Thymus (tissue), 14 donors: ENCODE data around the gene ARHGAP6. TPM values are rescaled to one million over a fixed set of nuclear protein-coding genes. Genes with fewer than 3 reads are reported as not detected.
A peak's percentile ranks its signal among the peaks of the same experiment; 100 is the strongest.

Source experiments
- DNase-seq, 9 donors: peaks; one replicate each; pipeline ENCODE4 v3.0.0-alpha.2; 2013; ENCODE audit warnings: low spot score in 9 of 9, low read depth in 6 of 9, missing footprints in 1 of 9
- H3K27ac ChIP-seq, 2 donors: one replicate each; pipeline ENCODE4 v1.5.1; 2013; ENCODE audit warnings: control low read depth in 1 of 2, low read depth in 1 of 2, low read length in 1 of 2, mild to moderate bottlenecking in 1 of 2, moderate library complexity in 1 of 2
- H3K27me3 ChIP-seq, 2 donors: one replicate each; pipeline ENCODE4 v1.5.1; 2013; ENCODE audit warnings: low read length in 1 of 2; ENCODE audit not compliant: control insufficient read depth in 2 of 2, insufficient read depth in 1 of 2
- H3K36me3 ChIP-seq, 2 donors: one replicate each; pipeline ENCODE4 v1.5.1; 2013; ENCODE audit warnings: low read length in 1 of 2, mild to moderate bottlenecking in 1 of 2, moderate library complexity in 1 of 2; ENCODE audit not compliant: control insufficient read depth in 2 of 2, insufficient read depth in 2 of 2
- H3K4me1 ChIP-seq, 2 donors: one replicate each; pipeline ENCODE4 v1.5.1; 2013; ENCODE audit warnings: low read length in 2 of 2; ENCODE audit not compliant: control insufficient read depth in 2 of 2, insufficient read depth in 2 of 2
- H3K4me3 ChIP-seq, 2 donors: one replicate each; pipeline ENCODE4 v1.5.1; 2013; ENCODE audit warnings: low read length in 2 of 2, control low read depth in 1 of 2, mild to moderate bottlenecking in 1 of 2
- H3K9me3 ChIP-seq, 2 donors: one replicate each; pipeline ENCODE4 v1.5.1; 2013; ENCODE audit warnings: low read length in 1 of 2, mild to moderate bottlenecking in 1 of 2; ENCODE audit not compliant: control insufficient read depth in 2 of 2, insufficient read depth in 1 of 2
- WGBS: extraction: QIAGEN DNeasy Blood & Tissue Kit; methylation state at CpG from one replicate; pipeline ENCODE4 v1.1.7; 2013; 5-methylcytosine and 5-hydroxymethylcytosine counted together
- long read RNA-seq, 10 donors: transcript quantifications; one replicate each; lab custom pipeline, GENCODE V29; 2026
- polyA plus RNA-seq: library from polyadenylated mRNA; stranded (reverse); fragments of 200-250 nt; gene quantifications from one replicate; pipeline ENCODE4 v1.2.3, GENCODE V29; 2013
- total RNA-seq: library from RNA; stranded (reverse); fragments of 120-200 nt; gene quantifications from one replicate; pipeline ENCODE4 v1.2.4, GENCODE V29; 2013
- donor health status: healthy.

The ARHGAP6 gene
- total RNA-seq (0.71 TPM), polyA plus RNA-seq (2.3 TPM)
- long read RNA-seq, donor 1 = 0 reads
- long read RNA-seq, donor 2 = 0 reads
- long read RNA-seq, donor 3 = 0 reads
- long read RNA-seq, donor 4 = 0 reads
- long read RNA-seq, donor 5 = 0 reads
- long read RNA-seq, donor 6 = 0 reads
- long read RNA-seq, donor 7 = 0 reads
- long read RNA-seq, donor 8 = 0 reads
- long read RNA-seq, donor 9 = 0 reads
- long read RNA-seq, donor 10 = 0 reads

- H3K27ac ChIP-seq = no peak within 1 kb of the TSS
- WGBS = 3% methylated on average over 74 of the region's 74 CpGs
Measured at GRCh38 chrX:11665168-11666111, at the start of gene ARHGAP6. ARHGAP6 (minus strand) TSS chrX:11665920; CDS start chrX:11664828, 1,092 bp downstream.

GRCh38 chrX:11704725-11705495 is 39.2 kb upstream of the ARHGAP6 start:
- no peak overlapping the region for H3K4me3 ChIP-seq
- no peak for DNase-seq
- no peaks in the 10 kb centered on the region for H3K4me1 ChIP-seq
- WGBS = 80% methylated on average over 12 of the region's 12 CpGs
- no peaks in the 10 kb centered on the region for H3K36me3 ChIP-seq
- H3K9me3 ChIP-seq = no peaks in the 10 kb centered on the region
- H3K27me3 ChIP-seq = no peaks in the 10 kb centered on the region
- no peak overlapping the region for H3K27ac ChIP-seq

More at GRCh38 chrX:11665168-11666111, at the start of gene ARHGAP6:
- Histone ChIP-seq H3K4me3 (peak within 1 kb of the TSS in 1 of 2 donors; percentile 10), H3K4me1 (no peaks in the 10 kb centered on the region), H3K36me3 (no peaks in the 10 kb centered on the region), H3K9me3 (no peaks in the 10 kb centered on the region), H3K27me3 (peaks cover 17 to 41% of the 10 kb centered on the region in 2 donors)
- no peak for DNase-seq

GRCh38 chrX:11703855-11704254 is 38.1 kb upstream of the ARHGAP6 start:
- DNase-seq = no peak
- H3K36me3 ChIP-seq = no peaks in the 10 kb centered on the region
- no peak overlapping the region for H3K27ac ChIP-seq
- no peaks in the 10 kb centered on the region for H3K9me3 ChIP-seq
- no peaks in the 10 kb centered on the region for H3K4me1 ChIP-seq
- no peak overlapping the region for H3K4me3 ChIP-seq
- H3K27me3 ChIP-seq = no peaks in the 10 kb centered on the region
- 97% methylated on average over 10 of the region's 10 CpGs for WGBS

GRCh38 chrX:11702965-11703631 is 37.4 kb upstream of the ARHGAP6 start:
- Histone ChIP-seq H3K27ac (no peak overlapping the region), H3K27me3 (no peaks in the 10 kb centered on the region), H3K4me3 (no peak overlapping the region), H3K36me3 (no peaks in the 10 kb centered on the region), H3K9me3 (no peaks in the 10 kb centered on the region), H3K4me1 (no peaks in the 10 kb centered on the region)
- 89% methylated on average over 6 of the region's 6 CpGs for WGBS
- no peak for DNase-seq

GRCh38 chrX:11702420-11702819 is 36.7 kb upstream of the ARHGAP6 start:
- Histone ChIP-seq H3K27ac (no peak overlapping the region), H3K9me3 (no peaks in the 10 kb centered on the region), H3K36me3 (no peaks in the 10 kb centered on the region), H3K27me3 (no peaks in the 10 kb centered on the region), H3K4me3 (no peak overlapping the region), H3K4me1 (no peaks in the 10 kb centered on the region)
- WGBS = 92% methylated on average over 3 of the region's 3 CpGs
- no peak for DNase-seq

- DNase-seq = no peak
- Histone ChIP-seq H3K4me1 (no peaks in the 10 kb centered on the region), H3K36me3 (no peaks in the 10 kb centered on the region), H3K4me3 (no peak overlapping the region), H3K9me3 (no peaks in the 10 kb centered on the region), H3K27me3 (no peaks in the 10 kb centered on the region), H3K27ac (no peak overlapping the region)
- 94% methylated on average over 3 of the region's 3 CpGs for WGBS
Measured at GRCh38 chrX:11698702-11699101, 33.0 kb upstream of the ARHGAP6 start.

GRCh38 chrX:11688201-11688600 is 22.5 kb upstream of the ARHGAP6 start:
- 81% methylated on average over 2 of the region's 2 CpGs for WGBS
- Histone ChIP-seq H3K4me3 (no peak overlapping the region), H3K27me3 (no peaks in the 10 kb centered on the region), H3K4me1 (no peaks in the 10 kb centered on the region), H3K9me3 (no peaks in the 10 kb centered on the region), H3K36me3 (no peaks in the 10 kb centered on the region), H3K27ac (no peak overlapping the region)
- DNase-seq = no peak

- no peak for DNase-seq
- no peaks in the 10 kb centered on the region for H3K9me3 ChIP-seq
- no peaks in the 10 kb centered on the region for H3K27me3 ChIP-seq
- no peak overlapping the region for H3K27ac ChIP-seq
- no peak overlapping the region for H3K4me3 ChIP-seq
- H3K36me3 ChIP-seq = no peaks in the 10 kb centered on the region
- 69% methylated on average over 2 of the region's 2 CpGs for WGBS
- H3K4me1 ChIP-seq = no peaks in the 10 kb centered on the region
Measured at GRCh38 chrX:11687157-11687556, 21.4 kb upstream of the ARHGAP6 start.
